H1 (cell line): ENCODE measurements around the gene DRD1. TPM values are rescaled to one million over a fixed set of nuclear protein-coding genes. Genes with fewer than 3 reads are reported as not detected.

Experiments used
- CEBPB ChIP-seq: IDR thresholded peaks from 2 replicates; pipeline ENCODE4 v1.6.1; 2012; ENCODE audit warnings: low read depth, low read length
- CHD7 ChIP-seq: fragments of 300-600 bp; sonication (generic); IDR thresholded peaks from 2 replicates; pipeline ENCODE4 v1.7.1; 2012; ENCODE audit warnings: low read length, moderate library complexity, mild to moderate bottlenecking, inconsistent platforms; ENCODE audit not compliant: insufficient replicate concordance
- JUN ChIP-seq: IDR thresholded peaks from 2 replicates; pipeline ENCODE4 v1.6.1; 2011; ENCODE audit warnings: low read depth, mild to moderate bottlenecking, improper control_type of control experiment, low read length
- JUND ChIP-seq: IDR thresholded peaks from 2 replicates; pipeline ENCODE4 v1.6.1; 2011; ENCODE audit warnings: mild to moderate bottlenecking, improper control_type of control experiment, low read length
- KDM1A ChIP-seq: fragments of 200-600, 300-600 bp; sonication (generic); IDR thresholded peaks from 2 replicates; pipeline ENCODE4 v1.7.1; 2016; ENCODE audit warnings: mild to moderate bottlenecking, low read length, borderline replicate concordance
- KDM4A ChIP-seq: IDR thresholded peaks from one replicate; pipeline ENCODE4 v1.7.1; 2012; ENCODE audit warnings: low read depth, mild to moderate bottlenecking, moderate library complexity, low read length, inconsistent platforms; ENCODE audit not compliant: severe bottlenecking
- NANOG ChIP-seq: IDR thresholded peaks from 2 replicates; pipeline ENCODE4 v1.6.1; 2011; ENCODE audit warnings: low read length, low read depth, mild to moderate bottlenecking, inconsistent platforms; ENCODE audit not compliant: insufficient read depth, poor library complexity, severe bottlenecking
- RNF2 ChIP-seq: fragments of 200-900, 300-1000 bp; sonication (generic); IDR thresholded peaks from 2 replicates; pipeline ENCODE4 v1.7.1; 2016; ENCODE audit warnings: borderline replicate concordance, low read depth, mild to moderate bottlenecking, antibody characterized with exemption, low read length; ENCODE audit not compliant: poor library complexity, severe bottlenecking; ENCODE audit errors: missing control alignments
- RXRA ChIP-seq: IDR thresholded peaks from 2 replicates; pipeline ENCODE4 v1.6.1; 2011; ENCODE audit warnings: low read depth, mild to moderate bottlenecking, low read length, moderate library complexity; ENCODE audit not compliant: insufficient read depth
- SRF ChIP-seq: IDR thresholded peaks from 2 replicates; pipeline ENCODE4 v1.6.1; 2011; ENCODE audit warnings: mild to moderate bottlenecking, low read depth, low read length, moderate library complexity
- TEAD4 ChIP-seq: IDR thresholded peaks from 2 replicates; pipeline ENCODE4 v1.6.1; 2012; ENCODE audit warnings: low read depth, low read length, inconsistent platforms, mixed read lengths
- polyA plus RNA-seq, 7 experiments: library from polyadenylated mRNA; depleted of rRNA in 3 of 7; stranded (reverse) in 5 of 7; unstranded in 2 of 7; fragments of >200 nt in 5 of 7; fragments of 200-250 nt in 2 of 7; gene quantifications; 1 replicate in 5 of 7; 2 replicates in 1 of 7; 4 replicates in 1 of 7; pipeline versions ENCODE4 v1.2.1 to v1.2.3, GENCODE V29; 2011 to 2013; ENCODE audit warnings: missing spikeins in 2 of 7, mixed read lengths in 2 of 7
- total RNA-seq: library from RNA; stranded (reverse); fragmentation: NEBNext Ultra II Directional; extraction: Animal tissue kit (Norgen Biotek cat#: 25700); gene quantifications from 2 replicates; pipeline ENCODE4 v1.2.1, GENCODE V29; 2021

The DRD1 gene
- total and polyA plus RNA-seq, 2 of the 8 experiments (the other 6 are each of a cell fraction or from before 2014, with no cell fraction given), result 0.03 to 0.19 TPM

DNA sequence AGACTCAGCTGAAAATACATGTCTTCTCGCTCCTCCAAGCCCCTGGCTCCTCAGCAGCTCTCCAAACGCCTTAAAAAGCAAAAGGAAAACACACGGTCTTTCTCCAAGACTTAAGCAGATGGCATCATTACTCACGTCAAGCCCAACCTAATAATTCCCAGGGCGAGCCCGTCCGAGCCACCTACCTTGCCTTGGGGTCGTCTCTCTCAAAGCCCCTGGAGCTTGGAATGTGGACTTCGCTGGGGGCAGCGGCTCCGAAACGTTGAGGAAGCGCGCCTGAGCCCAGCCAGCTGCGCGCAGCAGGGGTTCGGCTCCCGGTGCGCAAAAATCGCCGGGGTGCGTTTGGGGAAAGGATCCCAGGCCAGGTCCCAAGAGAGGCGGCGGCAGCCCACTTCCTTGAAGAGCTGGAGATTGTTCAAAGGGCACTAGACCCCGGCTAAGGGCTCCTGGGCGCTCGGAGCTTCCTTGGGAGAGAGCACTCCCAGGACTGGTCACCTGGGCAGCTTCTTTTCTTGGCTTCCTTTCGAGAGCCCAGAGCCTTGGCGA, 395 bp downstream of the DRD1 start (continued):
- TF ChIP-seq CHD7 (no peak), CEBPB (no peak), NANOG (no peak), RNF2 (peak; percentile 38), KDM4A (no peak), JUN (no peak), KDM1A (no peak), SRF (no peak), JUND (no peak), TEAD4 (peak; percentile 63), RXRA (no peak)
